PFSK-1 (cell line): ENCODE results near the gene YIPF1.

Experiments used
- POLR2AphosphoS5 ChIP-seq: IDR thresholded peaks from 2 replicates; pipeline ENCODE4 v1.6.1; 2012; ENCODE audit warnings: low read depth, mild to moderate bottlenecking, control low read depth, low read length, moderate library complexity
- REST ChIP-seq, 2 experiments: IDR thresholded peaks; 2 replicates each; pipeline versions ENCODE4 v1.6.1 to v1.8.0; 2011 to 2012; ENCODE audit warnings: low read depth in 2 of 2, low read length in 2 of 2, control low read depth in 1 of 2, inconsistent platforms in 1 of 2, mild to moderate bottlenecking in 1 of 2, moderate library complexity in 1 of 2; ENCODE audit not compliant: insufficient read depth in 1 of 2
- TAF1 ChIP-seq: IDR thresholded peaks from 2 replicates; pipeline ENCODE4 v1.6.1; 2012; ENCODE audit warnings: low read length, control low read depth, borderline replicate concordance; ENCODE audit not compliant: insufficient read depth

DNA sequence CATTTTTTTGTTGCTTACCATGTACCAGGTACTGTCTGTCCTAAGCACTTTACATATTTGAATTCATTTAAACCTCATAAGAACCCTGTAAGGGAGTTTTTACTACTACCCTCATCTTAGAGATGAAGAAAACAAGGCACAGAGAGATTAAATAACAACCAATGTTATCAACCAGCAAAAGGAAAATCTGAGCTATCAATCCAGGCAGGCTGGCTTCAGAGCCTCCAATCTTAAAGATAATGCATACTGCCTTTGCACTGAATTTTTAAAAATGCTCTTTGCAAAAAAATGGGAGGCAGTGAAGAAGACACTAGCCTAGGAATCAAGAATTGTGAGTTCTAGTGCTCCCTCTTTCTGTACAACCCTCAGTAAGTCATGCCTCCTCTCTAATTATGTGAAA is 70.2 kb downstream of the YIPF1 start:
- TF ChIP-seq REST (IDR thresholded peaks at IDR 0.05; ENCODE audit: insufficient read depth in 1 of 2, low read depth in 2 of 2, low read length in 2 of 2) = no peak
- no peak for TF ChIP-seq POLR2AphosphoS5
- no peak for TF ChIP-seq TAF1
